OCI-LY7 (cell line): ENCODE data around the gene DDTL.
"Not testable (repeated sequence)": the region's sequence is repeated elsewhere in the genome, so short reads cannot be mapped to it uniquely, and the experiment has no call there.

ENCODE experiments used
- CTCF ChIP-seq: fragments of 200-600 bp; sonication (generic); conservative IDR thresholded peaks from 2 replicates; pipeline ENCODE4 v1.5.1; 2014; ENCODE audit warnings: mild to moderate bottlenecking, antibody characterized with exemption, low read length, moderate library complexity, mixed read lengths
- EZH2phosphoT487 ChIP-seq: fragments of 200-600 bp; sonication (generic); IDR thresholded peaks from 2 replicates; pipeline ENCODE4 v1.6.1; 2018; ENCODE audit warnings: low read depth, borderline replicate concordance, mild to moderate bottlenecking, mixed run types, antibody characterized with exemption, low read length, moderate library complexity, mixed read lengths

GRCh38 chr22:23947391-23947790 lies 19.3 kb upstream of the DDTL start:
- TF ChIP-seq CTCF, EZH2phosphoT487: not testable (repeated sequence)
